AG10803 (cell line): ENCODE data around the gene RAPH1.

Experiments
- DNase-seq: peaks from one replicate; pipeline ENCODE4 v3.0.0; 2010; ENCODE audit warnings: low read depth
- H3K4me3 ChIP-seq: 2 replicates; pipeline ENCODE4 v1.5.1; 2011; ENCODE audit warnings: mild to moderate bottlenecking, low read length, control low read depth
- CTCF ChIP-seq: conservative IDR thresholded peaks from 2 replicates; pipeline ENCODE4 v1.5.1; 2011; ENCODE audit warnings: mild to moderate bottlenecking, low read length, control low read depth, inconsistent platforms

The RAPH1 gene

GRCh38 chr2:203535078-203535783, at the start of gene RAPH1:
Gene RAPH1 (minus strand): TSS chr2:203535301. CDS start chr2:203495353, 39,948 bp downstream.
- peak within 1 kb of the TSS; percentile 70 for H3K4me3 ChIP-seq
- no peak for TF ChIP-seq CTCF
- peak; percentile 87 for DNase-seq

GRCh38 chr2:203584784-203585183, 49.7 kb upstream of the RAPH1 start:
- DNase-seq = no peak
- no peak for TF ChIP-seq CTCF
- H3K4me3 ChIP-seq = no peak overlapping the region

GRCh38 chr2:203583701-203584100, 48.6 kb upstream of the RAPH1 start:
- peak; percentile 69 for DNase-seq
- no peak overlapping the region for H3K4me3 ChIP-seq
- TF ChIP-seq CTCF = no peak

GRCh38 chr2:203583084-203583695, 48.1 kb upstream of the RAPH1 start:
- DNase-seq = no peak
- H3K4me3 ChIP-seq = no peak overlapping the region
- no peak for TF ChIP-seq CTCF

GRCh38 chr2:203582468-203582867, 47.4 kb upstream of the RAPH1 start:
- TF ChIP-seq CTCF = no peak
- no peak overlapping the region for H3K4me3 ChIP-seq
- no peak for DNase-seq

GRCh38 chr2:203580844-203581243, 45.7 kb upstream of the RAPH1 start:
- no peak for DNase-seq
- no peak for TF ChIP-seq CTCF

GRCh38 chr2:203579730-203580129, 44.6 kb upstream of the RAPH1 start:
- H3K4me3 ChIP-seq = no peak overlapping the region
- no peak for TF ChIP-seq CTCF
- no peak for DNase-seq

More at GRCh38 chr2:203580844-203581243, 45.7 kb upstream of the RAPH1 start:
- H3K4me3 ChIP-seq = no peak overlapping the region
